ENCODE measurements around the gene VAV2. TPM values are rescaled to one million over a fixed set of nuclear protein-coding genes. Genes with fewer than 3 reads are reported as not detected.
A peak's percentile ranks its signal among the peaks of the same experiment; 100 is the strongest.

VAV2 gene
- total RNA-seq, 3 donors from 2014 or later (not counting 1 experiment from before 2014, with no cell fraction given), result 3.9 to 5.1 (median 4.8) TPM

GRCh38 chr9:134025606-134026541 lies 33.8 kb upstream of the VAV2 start:
- intact Hi-C loops (cut with micrococcal nuclease), result loop anchor here (2.0 kb wide), 1 partner anchor 43 kb away; the partner anchor contains the start of gene BRD3
- H3K4me3 ChIP-seq (ENCODE audit: low read length), result peak overlapping the region; percentile 59
- DNase-seq (peak; percentile 39 to 72), ATAC-seq (peak in 2 of 3 donors; percentile 5 to 14)
- Mint-ChIP-seq H3K4me3 (peak overlapping the region; percentile 83), H3K27me3 (ENCODE audit: low read depth in 2 of 2) (no peaks in the 10 kb centered on the region), H3K27ac (peak overlapping the region in 1 of 2 donors; percentile 84), H3K9me3 (no peaks in the 10 kb centered on the region), H3K4me1 (peaks cover 11 to 17% of the 10 kb centered on the region in 2 donors), H3K36me3 (no peaks in the 10 kb centered on the region)
- 17% methylated on average over 66 of the region's 66 CpGs for WGBS (ENCODE audit: insufficient coverage)
- no peaks in the 10 kb centered on the region for H3K9me3 ChIP-seq (ENCODE audit: control insufficient read depth, insufficient read depth, low read length)
- H3K4me1 ChIP-seq (ENCODE audit: control insufficient read depth, insufficient read depth, low read length), result peaks cover 14% of the 10 kb centered on the region
- H3K36me3 ChIP-seq (ENCODE audit: control insufficient read depth, insufficient read depth, low read length), result no peaks in the 10 kb centered on the region
- TF ChIP-seq CTCF (IDR thresholded peaks at IDR 0.05), result peak; percentile 15
- H3K27ac ChIP-seq (ENCODE audit: low read length), result peak overlapping the region; percentile 28
- H3K27me3 ChIP-seq (ENCODE audit: control insufficient read depth, insufficient read depth, low read length), result no peaks in the 10 kb centered on the region

GRCh38 chr9:134024828-134025605 lies 32.9 kb upstream of the VAV2 start, which contains the start of gene BRD3OS:
BRD3OS (plus strand) TSS chr9:134025481; CDS start chr9:134026748, 1,267 bp downstream.
- peak within 1 kb of the TSS; percentile 59 for H3K4me3 ChIP-seq (ENCODE audit: low read length)
- intact Hi-C loops (cut with micrococcal nuclease), result loop anchor here (2.0 kb wide), 1 partner anchor 44 kb away; the partner anchor contains the start of gene BRD3
- no peaks in the 10 kb centered on the region for H3K9me3 ChIP-seq (ENCODE audit: control insufficient read depth, insufficient read depth, low read length)
- Mint-ChIP-seq H3K9me3 (no peaks in the 10 kb centered on the region), H3K36me3 (no peaks in the 10 kb centered on the region), H3K27me3 (ENCODE audit: low read depth in 2 of 2) (no peaks in the 10 kb centered on the region), H3K27ac (peak within 1 kb of the TSS; percentile 59 to 84), H3K4me3 (peak within 1 kb of the TSS; percentile 83), H3K4me1 (peaks cover 11 to 17% of the 10 kb centered on the region in 2 donors)
- H3K27ac ChIP-seq (ENCODE audit: low read length), result peak within 1 kb of the TSS; percentile 28
- under 1% methylated on average over 43 of the region's 43 CpGs for WGBS (ENCODE audit: insufficient coverage)
- H3K4me1 ChIP-seq (ENCODE audit: control insufficient read depth, insufficient read depth, low read length), result peaks cover 14% of the 10 kb centered on the region
- DNase-seq (peak; percentile 78 to 97), ATAC-seq (peak; percentile 90 to 99 (median 93))
- no peaks in the 10 kb centered on the region for H3K36me3 ChIP-seq (ENCODE audit: control insufficient read depth, insufficient read depth, low read length)
- TF ChIP-seq CTCF (IDR thresholded peaks at IDR 0.05), result no peak
- no peaks in the 10 kb centered on the region for H3K27me3 ChIP-seq (ENCODE audit: control insufficient read depth, insufficient read depth, low read length)

GRCh38 chr9:134024214-134024792 lies 32.2 kb upstream of the VAV2 start:
- no peaks in the 10 kb centered on the region for H3K36me3 Mint-ChIP-seq
- no peaks in the 10 kb centered on the region for H3K9me3 Mint-ChIP-seq
- H3K4me3 ChIP-seq (ENCODE audit: low read length), result no peak overlapping the region
- no peaks in the 10 kb centered on the region for H3K27me3 ChIP-seq (ENCODE audit: control insufficient read depth, insufficient read depth, low read length)
- H3K27ac ChIP-seq (ENCODE audit: low read length), result no peak overlapping the region
- no peaks in the 10 kb centered on the region for H3K27me3 Mint-ChIP-seq (ENCODE audit: low read depth in 2 of 2)
- intact Hi-C loops (cut with micrococcal nuclease), result loop anchor here (2.0 kb wide), 1 partner anchor 44 kb away; the partner anchor contains the start of gene BRD3
- WGBS (ENCODE audit: insufficient coverage), result 95% methylated on average over 2 of the region's 4 CpGs
- ATAC-seq (no peak), DNase-seq (peak in 1 of 2 donors; percentile 17)
- no peak for TF ChIP-seq CTCF (IDR thresholded peaks at IDR 0.05)
- no peaks in the 10 kb centered on the region for H3K9me3 ChIP-seq (ENCODE audit: control insufficient read depth, insufficient read depth, low read length)
- peaks cover 14% of the 10 kb centered on the region for H3K4me1 ChIP-seq (ENCODE audit: control insufficient read depth, insufficient read depth, low read length)
- peaks cover 11 to 17% of the 10 kb centered on the region in 2 donors for H3K4me1 Mint-ChIP-seq
- no peaks in the 10 kb centered on the region for H3K36me3 ChIP-seq (ENCODE audit: control insufficient read depth, insufficient read depth, low read length)
- H3K27ac Mint-ChIP-seq, result peak overlapping the region; percentile 59 to 84
- H3K4me3 Mint-ChIP-seq, result peak overlapping the region; percentile 83
